HG02678 (cell line): ENCODE data around the gene HBG1.

Experiments used
- ATAC-seq: cut with Tn5 transposase; IDR thresholded peaks from one replicate; pipeline ENCODE4 v1.9.1; 2021; ENCODE audit warnings: mild to moderate bottlenecking, moderate library complexity; ENCODE audit not compliant: unreplicated experiment

HBG1 gene

GRCh38 chr11:5229356-5229755, 20.3 kb downstream of the HBG1 start:
- peak; percentile 73 for ATAC-seq

GRCh38 chr11:5228124-5228523, 21.5 kb downstream of the HBG1 start:
- no peak for ATAC-seq

- ATAC-seq, result no peak
Measured at GRCh38 chr11:5227681-5228080, 22.0 kb downstream of the HBG1 start.

GRCh38 chr11:5226732-5227310, 22.8 kb downstream of the HBG1 start, which contains the start of gene HBB:
TSS of gene HBB (minus strand) at chr11:5227071. CDS start at chr11:5227021, 50 bp downstream.
- no peak for ATAC-seq

DNA sequence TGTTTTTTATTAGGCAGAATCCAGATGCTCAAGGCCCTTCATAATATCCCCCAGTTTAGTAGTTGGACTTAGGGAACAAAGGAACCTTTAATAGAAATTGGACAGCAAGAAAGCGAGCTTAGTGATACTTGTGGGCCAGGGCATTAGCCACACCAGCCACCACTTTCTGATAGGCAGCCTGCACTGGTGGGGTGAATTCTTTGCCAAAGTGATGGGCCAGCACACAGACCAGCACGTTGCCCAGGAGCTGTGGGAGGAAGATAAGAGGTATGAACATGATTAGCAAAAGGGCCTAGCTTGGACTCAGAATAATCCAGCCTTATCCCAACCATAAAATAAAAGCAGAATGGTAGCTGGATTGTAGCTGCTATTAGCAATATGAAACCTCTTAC, 24.2 kb downstream of the HBG1 start:
- ATAC-seq, result no peak

GRCh38 chr11:5224538-5225479, 24.8 kb downstream of the HBG1 start:
- ATAC-seq, result no peak

DNA sequence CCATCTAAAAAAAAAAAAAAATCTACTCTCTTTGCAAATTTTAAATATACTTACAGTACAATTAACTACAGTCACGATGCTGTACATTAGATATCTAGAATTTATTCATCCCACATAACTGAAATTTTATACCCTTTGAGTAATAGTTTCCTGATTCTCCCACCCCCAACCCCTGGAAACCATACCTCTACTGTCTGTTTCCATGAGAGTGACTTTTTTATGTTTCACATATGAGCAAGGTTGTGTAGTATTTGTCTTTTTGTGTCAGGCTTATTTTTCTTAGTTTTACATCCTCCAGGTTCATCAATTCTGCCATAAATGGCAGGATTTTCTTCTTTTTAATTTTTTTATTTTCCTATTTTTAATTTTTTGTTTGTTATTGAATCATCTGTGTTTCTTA, 26.0 kb downstream of the HBG1 start:
- ATAC-seq, result no peak

DNA sequence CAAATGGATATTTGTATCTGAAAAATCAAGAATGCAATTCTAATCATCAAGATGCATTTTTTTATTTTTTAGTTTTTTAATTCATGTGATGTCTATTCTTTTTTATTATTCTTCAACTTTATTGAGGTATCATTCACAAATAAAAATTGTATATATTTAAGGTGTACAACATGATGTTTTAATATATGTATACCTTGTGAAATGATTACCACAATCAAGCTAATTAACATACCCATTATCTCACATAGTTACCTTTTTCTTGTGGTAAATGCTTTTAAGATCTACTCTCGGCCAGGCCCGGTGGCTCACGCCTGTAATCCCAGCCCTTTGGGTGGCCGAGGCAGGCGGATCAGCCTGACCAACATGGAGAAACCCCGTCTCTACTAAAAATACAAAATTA, 26.5 kb downstream of the HBG1 start:
- no peak for ATAC-seq

DNA sequence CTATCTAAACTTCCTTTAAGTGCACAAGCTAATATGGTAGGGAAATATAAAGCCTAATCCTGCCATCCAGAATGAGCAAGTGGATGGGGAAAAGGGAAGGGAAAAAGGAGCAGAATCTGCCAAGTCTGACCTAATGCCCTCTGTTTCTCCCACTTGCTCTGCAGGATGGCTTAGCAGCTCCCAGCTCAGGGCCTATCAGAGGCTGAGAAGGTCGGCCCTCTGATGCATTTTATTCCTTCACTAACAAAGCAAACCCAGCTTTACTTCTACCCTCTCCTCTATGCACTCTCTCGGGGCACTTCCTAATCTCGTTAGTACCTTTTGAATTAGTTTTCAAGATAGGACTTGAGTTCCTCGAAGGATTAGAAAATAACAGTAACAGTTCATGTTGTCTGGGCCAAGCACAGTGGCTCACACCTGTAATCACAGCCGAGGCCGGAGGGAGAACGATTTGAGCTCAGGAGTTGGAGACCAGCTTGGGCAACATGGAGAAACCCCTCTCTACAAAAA, 39.2 kb downstream of the HBG1 start:
- ATAC-seq, result no peak

GRCh38 chr11:5204787-5205186, 44.9 kb downstream of the HBG1 start:
- ATAC-seq, result peak; percentile 86

- ATAC-seq, result no peak
Measured at GRCh38 chr11:5203366-5203765, 46.3 kb downstream of the HBG1 start.

- ATAC-seq, result no peak
Measured at GRCh38 chr11:5200582-5200981, 49.1 kb downstream of the HBG1 start, which contains the start of gene OR51V1. TSS of gene OR51V1 (minus strand) at chr11:5200682. CDS start at chr11:5200682, 0 bp downstream.

DNA sequence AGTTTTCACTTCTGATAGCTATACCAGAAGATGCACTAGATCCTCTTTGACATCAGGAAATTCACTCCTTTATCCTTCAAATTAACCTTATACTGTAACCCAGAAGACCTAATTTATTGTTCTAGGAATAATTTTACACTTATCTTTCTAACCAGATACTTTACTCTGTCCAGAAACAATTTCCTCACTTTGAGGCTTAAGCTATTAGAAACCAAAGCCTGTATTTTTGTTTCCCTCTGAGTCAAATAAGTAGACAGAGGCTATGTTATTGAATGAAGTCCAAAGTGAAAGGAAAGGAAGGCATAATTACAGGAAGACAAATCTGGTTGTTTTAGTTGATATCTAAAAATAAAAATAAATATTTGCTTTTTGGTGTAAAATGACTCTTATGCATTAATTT, 51.4 kb downstream of the HBG1 start:
- no peak for ATAC-seq
